GM18909 (cell line): Measurements from ENCODE around the gene CCDC178.

Experiments
- ATAC-seq: cut with Tn5 transposase; IDR thresholded peaks from one replicate; pipeline ENCODE4 v1.9.1; 2021; ENCODE audit warnings: mild to moderate bottlenecking; ENCODE audit not compliant: unreplicated experiment, poor library complexity

Gene CCDC178

GRCh38 chr18:33146014-33146413 lies 294.5 kb downstream of the CCDC178 start:
- no peak for ATAC-seq

- no peak for ATAC-seq
These were observed 304.4 kb downstream of the CCDC178 start for GRCh38 chr18:33135951-33136660.

- no peak for ATAC-seq
These were observed 307.9 kb downstream of the CCDC178 start for GRCh38 chr18:33132657-33133056.

GRCh38 chr18:33128581-33128980 lies 311.9 kb downstream of the CCDC178 start:
- ATAC-seq = no peak

DNA sequence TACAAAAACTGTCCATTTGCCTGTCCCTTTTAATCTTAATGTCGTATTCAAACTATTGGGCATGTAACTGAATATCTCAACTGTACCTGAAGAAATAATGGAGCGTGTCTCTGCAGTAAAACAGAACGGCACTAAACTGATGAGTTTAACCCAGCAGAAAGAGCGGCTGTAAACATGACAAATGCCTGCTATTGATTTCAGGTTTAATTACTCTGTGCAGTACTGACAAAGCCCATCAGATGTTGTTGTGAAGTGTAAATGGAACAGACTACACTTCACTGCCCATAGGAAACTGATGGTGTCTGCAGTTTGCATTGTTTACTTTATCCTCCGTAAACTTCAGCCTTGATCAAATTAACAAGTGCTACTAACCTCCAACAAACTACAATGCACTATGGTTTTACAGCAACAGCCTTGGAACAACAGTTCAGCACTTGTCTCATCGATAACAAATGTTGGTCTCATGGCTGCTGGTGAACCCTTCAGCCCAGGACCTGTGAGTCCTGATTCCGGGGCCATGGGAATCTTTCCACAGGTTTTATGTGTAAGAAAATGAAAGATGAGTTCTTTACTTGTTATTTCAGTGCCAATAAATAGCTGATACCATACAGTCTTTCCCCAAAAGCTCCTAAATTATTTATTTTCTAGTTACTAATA lies 316.5 kb downstream of the CCDC178 start:
- ATAC-seq = no peak

GRCh38 chr18:33116376-33116775 lies 324.1 kb downstream of the CCDC178 start:
- ATAC-seq = no peak

DNA sequence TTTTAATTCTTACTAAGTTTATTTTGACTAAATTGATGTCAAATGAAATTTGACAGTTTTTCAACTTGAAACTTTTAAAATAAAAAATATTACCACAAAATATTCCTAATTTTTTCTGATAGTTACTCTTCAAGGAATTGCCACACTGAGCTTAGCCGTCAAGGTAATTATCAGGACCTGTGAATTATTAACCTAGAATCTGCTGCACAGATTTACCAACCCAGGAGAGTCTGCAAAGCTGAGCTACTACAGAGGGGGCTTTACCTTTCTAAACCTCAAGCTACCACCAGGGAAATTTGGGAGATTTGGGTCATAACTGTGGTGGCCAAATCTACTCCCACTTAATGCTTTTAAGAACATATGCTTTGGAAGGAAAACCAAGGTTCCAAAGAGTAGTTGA lies 324.6 kb downstream of the CCDC178 start:
- ATAC-seq = no peak

DNA sequence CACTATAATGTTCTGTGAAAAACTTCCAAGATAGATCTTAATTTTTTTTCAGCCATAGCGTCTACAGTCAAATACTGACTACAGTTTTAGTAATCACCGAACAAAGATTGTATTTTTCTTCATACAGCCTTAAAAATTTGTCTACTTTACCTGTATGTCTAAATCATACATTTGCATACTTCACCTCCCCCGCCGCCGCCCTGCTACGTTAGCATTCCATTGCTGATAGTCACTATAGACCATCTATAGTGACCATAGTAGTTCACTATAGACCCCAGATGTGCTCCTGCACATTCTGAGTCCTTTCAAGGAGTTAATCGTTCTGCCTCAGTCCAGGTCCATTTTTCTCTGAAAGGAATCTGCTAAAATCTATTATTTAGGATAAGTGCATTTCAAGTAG lies 325.0 kb downstream of the CCDC178 start:
- ATAC-seq = no peak

- ATAC-seq = no peak
These were observed 325.8 kb downstream of the CCDC178 start for GRCh38 chr18:33114749-33115148.

- no peak for ATAC-seq
These were observed 327.1 kb downstream of the CCDC178 start for GRCh38 chr18:33113416-33113815.

- no peak for ATAC-seq
These were observed 333.0 kb downstream of the CCDC178 start for GRCh38 chr18:33107511-33107910.

GRCh38 chr18:33101316-33101715 lies 339.2 kb downstream of the CCDC178 start:
- ATAC-seq = no peak

DNA sequence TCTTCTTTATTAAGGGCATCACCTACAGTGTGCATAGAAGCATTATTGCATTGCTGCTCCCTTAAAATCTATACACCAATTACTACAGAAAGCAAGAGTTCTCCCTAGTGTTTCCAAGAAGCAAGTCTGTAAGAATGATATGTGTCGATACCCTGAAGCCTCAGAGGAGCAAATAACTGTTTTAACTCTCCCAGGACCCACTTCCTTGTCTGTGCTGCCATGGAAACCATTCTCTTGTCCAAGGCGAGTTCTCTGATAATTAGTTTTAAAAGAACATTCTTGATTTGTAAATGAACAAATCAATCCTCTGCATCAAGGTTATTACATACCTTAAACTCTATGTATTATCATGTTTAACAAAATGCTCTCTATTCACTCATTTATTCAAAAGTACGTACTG lies 340.9 kb downstream of the CCDC178 start:
- ATAC-seq = no peak

- ATAC-seq = no peak
These were observed 343.4 kb downstream of the CCDC178 start for GRCh38 chr18:33097126-33097525.

DNA sequence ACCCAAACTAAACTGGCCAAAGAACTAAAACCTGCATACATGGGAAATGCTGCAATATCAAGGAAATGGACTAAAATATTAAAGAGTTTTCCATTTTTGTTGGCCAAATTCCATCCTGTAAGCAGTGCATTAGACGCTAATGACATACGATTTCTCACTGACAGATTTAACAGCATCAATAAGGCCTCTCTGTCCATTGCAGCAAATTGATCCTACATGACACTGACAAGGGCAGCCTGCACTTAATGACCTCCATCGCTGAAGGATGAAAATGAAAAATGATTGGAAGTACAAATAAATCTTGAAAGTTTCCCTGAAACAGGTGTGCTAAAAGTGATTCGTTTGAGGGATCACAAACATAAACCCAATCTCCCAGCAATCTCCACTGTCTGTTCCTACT lies 350.1 kb downstream of the CCDC178 start:
- no peak for ATAC-seq

DNA sequence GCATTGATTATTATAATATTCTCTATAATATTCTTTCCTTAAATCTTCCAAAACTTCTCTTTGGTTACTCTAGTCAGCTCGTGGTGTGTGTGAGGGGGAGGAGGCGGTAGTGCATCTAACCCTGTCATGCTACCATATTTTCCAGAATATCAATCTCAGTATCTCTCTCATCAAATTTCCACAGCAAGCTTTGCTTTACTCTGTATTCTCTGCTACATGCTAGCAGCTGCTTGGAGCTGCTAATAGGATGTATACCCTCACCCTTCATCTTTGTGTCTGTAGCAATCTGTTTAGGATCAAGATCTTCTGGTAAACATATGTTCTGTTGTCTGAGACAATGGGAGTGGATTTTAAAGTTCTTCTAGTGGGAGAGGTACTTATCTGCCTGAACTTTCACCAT lies 363.9 kb downstream of the CCDC178 start:
- no peak for ATAC-seq

DNA sequence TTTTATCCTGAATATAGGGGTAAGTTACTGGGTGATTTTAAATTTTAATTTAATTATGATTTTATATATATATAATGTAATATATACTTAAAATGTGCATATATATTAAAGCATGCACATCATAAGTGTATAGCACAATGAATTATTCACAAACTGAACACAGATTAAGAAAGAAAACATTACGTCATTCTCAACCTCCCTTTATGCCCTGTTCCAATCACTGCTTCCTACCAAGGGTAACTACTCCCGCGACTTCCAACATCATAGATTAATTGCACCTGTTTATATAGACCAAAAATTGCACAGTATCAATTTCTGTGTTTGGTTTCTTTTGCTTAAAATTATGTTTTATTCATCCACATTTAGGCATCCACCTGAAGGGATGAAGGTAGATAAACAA lies 366.4 kb downstream of the CCDC178 start:
- no peak for ATAC-seq

DNA sequence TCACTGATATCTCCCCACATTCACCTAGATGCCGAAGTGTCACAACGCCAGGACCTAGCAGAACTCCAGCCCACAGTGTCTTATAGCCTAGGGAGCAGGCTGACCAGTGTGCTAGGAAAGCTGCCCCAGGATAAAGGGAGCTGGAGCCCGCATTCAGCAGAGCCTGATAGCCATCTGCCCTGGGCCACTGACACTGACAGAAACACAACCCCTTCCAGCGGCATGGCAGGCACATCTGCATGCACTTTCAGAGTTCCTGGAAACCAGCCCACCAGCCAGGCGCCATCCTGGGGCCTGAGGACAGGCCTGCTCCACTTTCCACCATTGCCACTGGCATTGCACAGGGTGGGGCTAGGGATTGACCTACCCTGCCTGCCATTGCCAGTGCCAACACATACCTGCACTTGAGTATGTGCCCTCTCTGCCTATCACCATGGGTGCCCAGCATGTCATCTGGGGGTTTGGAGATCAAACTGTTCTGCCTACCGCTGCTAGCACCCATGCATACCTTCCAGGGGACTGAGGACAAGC lies 377.6 kb downstream of the CCDC178 start:
- no peak for ATAC-seq

GRCh38 chr18:33052886-33053285 lies 387.6 kb downstream of the CCDC178 start:
- ATAC-seq = no peak

- ATAC-seq = no peak
These were observed 389.1 kb downstream of the CCDC178 start for GRCh38 chr18:33051407-33051806.

GRCh38 chr18:33040213-33040612 lies 400.3 kb downstream of the CCDC178 start:
- ATAC-seq = no peak

DNA sequence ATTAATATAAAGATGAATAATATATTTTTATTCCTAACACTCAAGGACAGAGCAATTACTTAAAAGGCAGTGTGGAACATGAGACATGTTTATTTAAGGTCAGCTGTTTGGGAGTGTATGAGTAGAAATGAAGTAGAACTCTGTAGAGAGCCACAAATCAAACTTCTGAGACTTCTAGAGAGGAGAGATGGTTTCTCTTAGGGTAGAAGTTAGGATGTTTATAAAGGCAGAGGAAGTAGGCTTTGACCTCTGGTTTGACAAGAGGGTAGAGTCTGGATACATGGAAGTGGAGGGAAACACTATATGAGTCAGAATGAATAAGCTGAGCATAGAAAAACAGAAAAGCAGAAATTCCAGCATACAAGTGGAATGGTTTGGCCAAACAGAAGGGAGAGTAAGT lies 405.6 kb downstream of the CCDC178 start:
- no peak for ATAC-seq
